H1 (cell line): ENCODE measurements around the gene KLHL7. TPM values are rescaled to one million over a fixed set of nuclear protein-coding genes. Genes with fewer than 3 reads are reported as not detected.

ENCODE experiments used
- BCL11A ChIP-seq, 2 experiments: IDR thresholded peaks; one replicate each; pipeline ENCODE4 v1.6.1; 2011; ENCODE audit warnings: low read depth in 2 of 2, low read length in 2 of 2, mild to moderate bottlenecking in 2 of 2
- HDAC6 ChIP-seq: IDR thresholded peaks from one replicate; pipeline ENCODE4 v1.7.1; 2012; ENCODE audit warnings: low read depth, mild to moderate bottlenecking, inconsistent platforms, low read length, moderate library complexity
- KDM5A ChIP-seq: fragments of 200-600 bp; IDR thresholded peaks from 2 replicates; pipeline ENCODE4 v1.7.1; 2012; ENCODE audit warnings: mild to moderate bottlenecking, low read length, inconsistent platforms, mixed read lengths
- POLR2A ChIP-seq, 2 experiments: IDR thresholded peaks; 1 replicate in 1 of 2; 2 replicates in 1 of 2; pipeline ENCODE4 v1.6.1; 2011; ENCODE audit warnings: low read depth in 2 of 2, low read length in 2 of 2, mild to moderate bottlenecking in 2 of 2; ENCODE audit errors: control extremely low read depth in 1 of 2
- RBBP5 ChIP-seq: IDR thresholded peaks from 2 replicates; pipeline ENCODE4 v1.7.1; 2012; ENCODE audit warnings: low read depth, mild to moderate bottlenecking, inconsistent platforms, low read length, moderate library complexity, borderline replicate concordance
- SIX5 ChIP-seq: IDR thresholded peaks from 2 replicates; pipeline ENCODE4 v1.6.1; 2011; ENCODE audit warnings: mild to moderate bottlenecking, low read depth, low read length
- TBP ChIP-seq: IDR thresholded peaks from 2 replicates; pipeline ENCODE4 v1.6.1; 2011; ENCODE audit warnings: low read depth, low read length, improper control_type of control experiment
- TCF12 ChIP-seq: IDR thresholded peaks from 2 replicates; pipeline ENCODE4 v1.6.1; 2011; ENCODE audit warnings: low read depth, mild to moderate bottlenecking, low read length
- TEAD4 ChIP-seq: IDR thresholded peaks from 2 replicates; pipeline ENCODE4 v1.6.1; 2012; ENCODE audit warnings: low read depth, low read length, inconsistent platforms, mixed read lengths
- polyA plus RNA-seq, 7 experiments: library from polyadenylated mRNA; depleted of rRNA in 3 of 7; stranded (reverse) in 5 of 7; unstranded in 2 of 7; fragments of >200 nt in 5 of 7; fragments of 200-250 nt in 2 of 7; gene quantifications; 1 replicate in 5 of 7; 2 replicates in 1 of 7; 4 replicates in 1 of 7; pipeline versions ENCODE4 v1.2.1 to v1.2.3, GENCODE V29; 2011 to 2013; ENCODE audit warnings: missing spikeins in 2 of 7, mixed read lengths in 2 of 7
- total RNA-seq: library from RNA; stranded (reverse); fragmentation: NEBNext Ultra II Directional; extraction: Animal tissue kit (Norgen Biotek cat#: 25700); gene quantifications from 2 replicates; pipeline ENCODE4 v1.2.1, GENCODE V29; 2021

The KLHL7 gene
- total and polyA plus RNA-seq, 2 of the 8 experiments (the other 6 are each of a cell fraction or from before 2014, with no cell fraction given) = 65.3 to 115 TPM

DNA sequence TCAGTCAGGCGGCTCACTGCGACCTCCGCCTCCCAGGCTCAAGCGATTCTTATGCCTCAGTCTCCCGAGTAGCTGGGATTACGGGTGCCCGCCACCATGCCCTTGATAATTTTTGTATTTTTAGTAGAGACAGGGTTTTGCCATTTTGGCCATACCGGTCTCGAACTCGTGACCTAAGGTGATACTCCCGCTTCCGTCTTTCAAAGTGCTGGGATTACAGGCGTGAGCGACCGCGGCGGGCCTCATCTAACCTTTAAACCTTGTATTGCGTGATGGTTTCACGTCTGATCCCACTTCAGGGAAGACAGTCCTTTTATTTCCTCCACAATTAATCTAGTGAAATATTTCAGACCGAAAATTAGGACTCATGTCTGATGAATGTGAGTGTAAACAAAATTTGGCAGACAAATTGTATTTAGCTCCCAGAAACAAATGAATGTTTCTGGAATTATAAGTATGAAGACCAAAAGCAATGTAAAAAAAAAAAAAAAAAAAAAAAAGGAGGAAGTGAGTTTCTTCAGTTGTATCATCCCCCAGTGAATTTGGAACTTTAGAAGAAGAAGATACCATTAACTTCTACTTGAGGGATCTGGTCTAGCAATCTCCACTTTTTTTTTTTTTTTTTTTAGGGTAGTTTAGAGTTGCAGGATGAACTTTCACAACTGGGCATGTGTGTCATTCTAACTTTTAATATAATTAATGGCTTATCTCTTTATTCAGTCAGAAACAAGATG lies 77.9 kb downstream of the KLHL7 start (continued):
- no peak for TF ChIP-seq TEAD4
- TF ChIP-seq BCL11A (IDR thresholded peaks at IDR 0.05; ENCODE audit: low read depth in 2 of 2, low read length in 2 of 2) = no peak
- no peak for TF ChIP-seq POLR2A (IDR thresholded peaks at IDR 0.05; ENCODE audit: control extremely low read depth in 1 of 2, low read depth in 2 of 2, low read length in 2 of 2)
- TF ChIP-seq RBBP5 = no peak
- no peak for TF ChIP-seq KDM5A
- TF ChIP-seq TBP = no peak
- no peak for TF ChIP-seq SIX5
- TF ChIP-seq HDAC6 = no peak
- TF ChIP-seq TCF12 = no peak
